HG02870 (cell line): ENCODE data around the gene MYT1.
"Not testable (repeated sequence)": the region's sequence is repeated elsewhere in the genome, so short reads cannot be mapped to it uniquely, and the experiment has no call there.

Source experiments
- ATAC-seq: cut with Tn5 transposase; IDR thresholded peaks from one replicate; pipeline ENCODE4 v1.9.1; 2021; ENCODE audit warnings: mild to moderate bottlenecking, moderate library complexity; ENCODE audit not compliant: unreplicated experiment

MYT1 gene

DNA sequence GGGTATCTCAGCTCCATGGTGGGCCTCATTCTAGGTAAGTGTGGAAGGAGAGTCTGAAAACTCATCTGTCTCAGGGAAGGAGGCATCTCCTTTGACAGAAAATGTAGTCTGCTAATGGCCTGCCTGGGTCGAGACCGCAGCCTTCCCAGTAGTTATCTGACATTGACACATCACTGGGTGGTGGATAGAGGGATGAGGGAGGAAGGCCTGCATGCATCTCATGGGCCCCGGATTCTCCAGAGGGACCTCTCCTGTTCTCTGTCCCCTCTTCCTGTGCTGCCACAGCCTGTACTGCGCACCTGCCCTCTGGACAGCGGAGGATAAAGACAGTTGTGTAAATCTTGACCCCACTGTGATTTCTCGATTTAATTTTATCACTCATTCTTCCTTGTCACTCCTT is 96.0 kb downstream of the MYT1 start:
- no peak for ATAC-seq

GRCh38 chr20:64261138-64261537 is 96.9 kb downstream of the MYT1 start:
- no peak for ATAC-seq

GRCh38 chr20:64264091-64264490 is 99.8 kb downstream of the MYT1 start:
- ATAC-seq = no peak

- no peak for ATAC-seq
Measured at GRCh38 chr20:64265201-64265600, 100.9 kb downstream of the MYT1 start.

DNA sequence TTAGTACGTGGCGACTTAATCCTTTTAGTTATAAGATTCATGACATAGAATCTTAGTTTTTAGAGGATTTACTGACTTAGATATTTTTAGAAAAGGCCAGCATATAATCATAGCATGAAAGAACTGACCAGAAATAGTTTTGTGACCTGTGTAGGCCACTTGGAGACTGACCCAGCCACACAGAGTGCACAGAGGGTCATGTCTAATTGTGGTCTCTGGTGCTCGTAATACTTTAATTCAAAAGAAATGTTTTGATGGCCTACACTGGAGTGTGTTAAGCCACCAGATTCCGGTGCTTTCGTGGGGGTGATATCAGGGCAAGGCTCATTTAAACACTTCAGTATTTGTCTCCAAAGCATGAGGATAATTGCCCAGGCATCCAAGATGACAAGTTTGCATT is 102.7 kb downstream of the MYT1 start:
- ATAC-seq = no peak

DNA sequence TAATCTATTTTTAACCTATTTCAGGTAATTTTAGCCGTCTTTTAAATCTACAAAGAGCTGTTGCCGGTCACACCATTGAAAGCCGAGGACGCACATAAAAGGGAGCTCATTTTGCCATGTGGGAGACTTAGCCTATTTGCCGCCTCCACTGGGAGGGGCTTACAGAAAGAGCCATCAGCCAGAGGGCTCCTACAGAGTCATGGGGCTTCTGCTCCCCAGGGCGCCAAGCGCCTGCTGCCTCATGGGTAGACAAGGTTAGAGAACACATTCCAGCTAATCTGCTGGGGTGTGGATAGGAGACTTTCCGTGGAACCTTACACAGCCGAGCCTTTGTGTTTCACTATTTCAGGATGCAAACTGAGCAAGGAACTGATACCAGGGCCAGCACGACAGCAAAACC is 103.9 kb downstream of the MYT1 start:
- no peak for ATAC-seq

GRCh38 chr20:64269604-64270411 is 105.6 kb downstream of the MYT1 start:
- no peak for ATAC-seq

DNA sequence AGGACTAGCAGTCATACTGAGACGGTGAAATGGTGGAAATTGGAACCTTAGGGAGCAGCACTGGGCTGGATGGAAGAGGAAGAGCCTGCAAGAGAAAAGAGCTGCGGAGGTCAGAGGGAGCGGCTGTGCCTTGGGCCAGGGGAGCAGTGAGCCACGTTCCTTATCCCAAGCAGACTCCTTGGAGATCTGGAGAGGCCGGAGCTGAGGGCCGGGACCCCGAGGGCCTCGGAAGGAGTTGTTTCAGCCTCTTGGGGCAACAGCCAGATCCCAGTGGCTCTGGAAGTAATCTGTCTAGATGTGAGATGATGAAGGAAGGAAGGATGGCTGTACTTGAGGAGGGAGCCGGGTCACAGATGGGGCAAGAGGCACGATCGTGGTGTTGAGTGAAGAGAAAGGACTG is 107.4 kb downstream of the MYT1 start:
- ATAC-seq = no peak

GRCh38 chr20:64273109-64273508 is 108.9 kb downstream of the MYT1 start:
- no peak for ATAC-seq

GRCh38 chr20:64276817-64277216 is 112.6 kb downstream of the MYT1 start:
- ATAC-seq = no peak

GRCh38 chr20:64277571-64278316 is 113.5 kb downstream of the MYT1 start:
- no peak for ATAC-seq

DNA sequence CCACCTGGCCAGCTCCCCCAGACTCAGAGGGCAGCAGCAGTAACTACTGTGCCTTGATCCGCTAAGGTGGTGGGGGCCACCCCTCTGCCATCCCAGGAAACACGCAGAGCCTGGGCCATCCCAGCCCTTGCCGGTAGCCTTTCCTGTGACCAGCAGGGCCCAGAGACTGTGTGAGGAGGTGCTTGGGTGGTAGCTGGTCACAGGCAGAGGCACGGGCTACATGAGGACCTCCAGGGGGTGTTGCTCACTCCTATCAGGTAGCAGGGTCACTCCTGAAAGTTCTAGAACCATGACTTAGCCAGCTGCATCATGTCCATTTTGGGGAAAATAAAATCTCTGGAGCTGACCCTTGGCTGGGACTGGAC is 114.0 kb downstream of the MYT1 start:
- ATAC-seq = no peak

GRCh38 chr20:64279826-64280459 is 115.7 kb downstream of the MYT1 start:
- ATAC-seq = no peak

- no peak for ATAC-seq
Measured at GRCh38 chr20:64280460-64280843, 116.2 kb downstream of the MYT1 start.

DNA sequence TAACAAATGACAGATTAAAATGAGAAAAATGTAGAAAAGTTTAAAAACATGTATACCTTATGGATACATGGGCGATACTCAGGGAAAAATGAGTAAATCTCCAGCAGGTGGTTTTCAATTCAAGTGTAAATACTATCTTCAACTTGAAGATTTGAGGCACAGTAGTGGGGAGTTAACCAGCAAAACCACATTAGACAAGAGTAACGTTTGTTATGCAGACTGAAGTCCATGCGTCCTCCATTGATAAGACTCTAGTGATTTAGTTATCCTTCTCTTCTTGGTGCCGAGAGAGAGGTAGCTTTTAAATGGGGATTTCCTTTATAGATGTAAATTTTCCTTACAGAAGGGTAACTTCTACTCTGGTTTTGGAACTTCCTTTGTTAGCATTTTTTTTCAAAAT is 119.4 kb downstream of the MYT1 start:
- ATAC-seq = no peak

DNA sequence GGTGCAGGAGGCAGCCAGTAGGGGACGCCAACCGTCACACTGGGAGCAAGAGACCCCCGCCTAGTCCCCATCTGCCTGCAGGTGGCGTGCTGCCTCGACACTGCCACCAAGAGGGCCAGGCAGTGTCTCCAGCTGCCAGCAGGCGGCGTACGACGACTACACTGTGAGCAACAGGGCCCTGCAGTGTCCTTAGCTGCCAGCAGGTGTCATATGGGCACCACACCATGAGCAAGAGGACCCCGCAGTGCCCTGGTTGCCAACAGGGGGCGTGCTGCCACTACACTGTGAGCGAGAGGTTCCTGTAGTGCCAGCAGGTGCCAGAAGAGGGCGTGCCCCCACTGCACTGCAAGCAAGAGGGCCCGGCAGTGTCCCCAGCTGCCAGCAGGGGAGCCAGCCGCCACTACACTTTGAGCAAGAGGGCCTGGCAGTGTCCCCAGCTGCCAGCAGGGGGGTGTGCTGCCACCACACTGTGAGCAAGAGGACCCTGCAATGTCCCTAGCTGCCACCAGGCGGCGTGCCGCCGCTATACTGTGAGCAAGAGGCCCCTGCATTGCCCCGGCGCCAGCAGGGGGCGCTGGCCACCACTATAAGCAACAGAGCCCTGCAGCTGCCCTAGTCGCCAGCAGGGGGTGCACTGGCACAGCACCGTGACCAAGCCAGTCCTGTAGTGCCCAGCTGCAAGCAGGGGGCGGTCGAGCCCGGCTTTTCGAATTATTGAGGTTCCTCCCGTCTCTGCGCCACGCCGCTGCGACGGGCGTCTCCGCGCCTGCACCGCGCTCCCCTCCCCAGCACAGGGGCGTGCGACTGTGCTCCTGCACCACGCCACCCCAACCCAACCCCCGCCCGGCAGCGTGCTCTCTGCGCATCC is 121.6 kb downstream of the MYT1 start:
- ATAC-seq = peak; percentile 88

DNA sequence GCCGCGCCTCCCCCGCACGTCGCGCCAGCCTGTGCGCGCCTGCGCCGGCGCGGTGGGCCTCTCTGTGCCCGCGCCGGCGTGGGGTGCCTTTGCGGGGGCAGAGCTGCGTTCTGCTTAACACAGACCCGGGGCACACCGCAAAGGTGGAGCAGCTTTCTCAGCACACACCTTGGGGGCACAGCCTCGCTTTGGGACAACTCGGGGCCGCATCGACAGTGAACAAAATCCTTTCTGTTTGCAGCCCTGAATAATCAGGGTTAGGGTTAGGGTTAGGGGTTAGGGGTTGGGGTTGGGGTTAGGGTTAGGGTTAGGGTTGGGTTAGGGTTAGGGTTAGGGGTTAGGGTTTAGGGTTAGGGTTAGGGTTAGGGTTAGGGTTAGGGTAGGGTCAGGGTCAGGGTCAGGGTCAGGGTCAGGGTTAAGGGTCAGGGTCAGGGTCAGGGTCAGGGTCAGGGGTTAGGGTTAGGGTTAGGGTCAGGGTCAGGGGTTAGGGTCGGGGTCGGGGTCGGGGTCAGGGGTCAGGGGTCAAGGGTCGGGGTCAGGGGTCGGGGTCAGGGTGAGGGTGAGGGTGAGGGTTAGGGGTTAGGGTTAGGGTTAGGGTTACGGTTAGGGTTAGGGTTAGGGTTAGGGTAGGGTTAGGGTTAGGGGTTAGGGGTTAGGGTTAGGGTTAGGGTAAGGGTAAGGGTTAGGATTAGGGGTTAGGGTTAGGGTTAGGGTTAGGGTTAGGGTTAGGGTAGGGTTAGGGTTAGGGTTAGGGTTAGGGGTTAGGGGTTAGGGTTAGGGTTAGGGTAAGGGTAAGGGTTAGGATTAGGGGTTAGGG is 122.4 kb downstream of the MYT1 start:
- not testable (repeated sequence) for ATAC-seq

DNA sequence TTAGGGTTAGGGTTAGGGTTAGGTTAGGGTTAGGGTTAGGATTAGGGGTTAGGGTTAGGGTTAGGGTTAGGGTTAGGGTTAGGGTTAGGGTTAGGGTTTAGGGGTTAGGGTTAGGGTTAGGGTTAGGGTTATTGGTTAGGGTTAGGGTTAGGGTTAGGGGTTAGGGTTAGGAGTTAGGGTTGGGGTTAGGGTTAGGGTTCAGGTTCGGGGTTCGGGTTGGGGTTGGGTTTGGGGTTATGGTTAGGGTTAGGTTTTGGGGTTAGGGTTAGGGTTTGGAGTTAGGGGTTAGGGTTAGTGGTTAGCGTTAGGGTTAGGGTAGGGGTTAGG is 123.0 kb downstream of the MYT1 start:
- ATAC-seq = not testable (repeated sequence)
